GM12878 (cell line): Measurements from ENCODE around the gene PPP3CA. TPM values are rescaled to one million over a fixed set of nuclear protein-coding genes. Genes with fewer than 3 reads are reported as not detected.

ENCODE experiments used
- ATAC-seq: fragments of 200-7000 bp; cut with Tn5 transposase; 3 replicates; pipeline ENCODE4 v1.9.1; 2020; ENCODE audit warnings: mild to moderate bottlenecking, moderate library complexity
- BruUV-seq: library from RNA; stranded (reverse); fragments of 400-500 nt; replicated peaks from 2 replicates; lab custom pipeline; 2021; lab: Mats Ljungman, UMichigan
- CTCF ChIA-PET: fragments of 300-600 bp; sonication (Branson Sonifier 250); formaldehyde crosslinking; extraction: SDS; loops from one replicate; lab custom pipeline; 2021; ENCODE audit warnings: inconsistent platforms; lab: Yijun Ruan, JAX
- POLR2A ChIA-PET: fragments of 350-600 bp; formaldehyde crosslinking; extraction: SDS; loops from one replicate; lab custom pipeline; 2021; ENCODE audit warnings: inconsistent platforms; lab: Charles Lee
- RAD21 ChIA-PET: fragments of 300-600 bp; sonication (Branson Sonifier 250); formaldehyde crosslinking; loops from one replicate; lab custom pipeline; 2023; ENCODE audit warnings: antibody characterized with exemption; ENCODE audit not compliant: unreplicated experiment; lab: Charles Lee
- SMC1A ChIA-PET: fragments of 300-600 bp; sonication (Branson Sonifier 250); formaldehyde crosslinking; loops from one replicate; lab custom pipeline; 2023; ENCODE audit not compliant: unreplicated experiment, uncharacterized antibody; lab: Charles Lee
- DNase-seq: peaks from one replicate; pipeline ENCODE4 v3.0.0-alpha.2; 2011; ENCODE audit warnings: low read depth, low spot score
- FAIRE-seq: peaks from 3 replicates; lab custom pipeline; 2011; peaks lifted over from hg19 to GRCh38; lab: Jason Lieb, UNC
- H2AFZ ChIP-seq: 2 replicates; pipeline ENCODE4 v1.6.0; 2011; ENCODE audit warnings: low read depth, low read length, control low read depth; ENCODE audit not compliant: control insufficient read depth
- H3K27ac ChIP-seq: 2 replicates; pipeline ENCODE4 v1.5.1; 2011; ENCODE audit warnings: control low read depth; ENCODE audit not compliant: control insufficient read depth, insufficient read depth
- H3K27me3 ChIP-seq, 2 experiments: replicated peaks in 1 of 2; 2 replicates each; pipeline versions ENCODE4 v1.6.0 to v1.6.1; 2011; ENCODE audit warnings: low read length in 1 of 2; ENCODE audit not compliant: control insufficient read depth in 2 of 2, insufficient read depth in 2 of 2
- H3K36me3 ChIP-seq, 2 experiments: 2 replicates each; pipeline ENCODE4 v1.5.1; 2011; ENCODE audit warnings: low read length in 1 of 2; ENCODE audit not compliant: control insufficient read depth in 2 of 2, insufficient read depth in 2 of 2
- H3K4me1 ChIP-seq: 2 replicates; pipeline ENCODE4 v1.6.1; 2011; ENCODE audit warnings: mild to moderate bottlenecking, low read length, moderate library complexity, mixed read lengths; ENCODE audit not compliant: control insufficient read depth, insufficient read depth
- H3K4me2 ChIP-seq: 2 replicates; pipeline ENCODE4 v1.6.0; 2011; ENCODE audit warnings: control low read depth; ENCODE audit not compliant: control insufficient read depth, insufficient read depth
- H3K4me3 ChIP-seq: fragments of 200-600 bp; sonication (generic); 2 replicates; pipeline ENCODE4 v1.5.1; 2016
- H3K79me2 ChIP-seq: 2 replicates; pipeline ENCODE4 v1.6.0; 2011; ENCODE audit warnings: low read length; ENCODE audit not compliant: control insufficient read depth, insufficient read depth
- H3K9ac ChIP-seq: 2 replicates; pipeline ENCODE4 v1.8.0; 2011; ENCODE audit warnings: low read length, control low read depth, mixed read lengths; ENCODE audit not compliant: control insufficient read depth, insufficient read depth
- H3K9me3 ChIP-seq: replicated peaks from 3 replicates; pipeline ENCODE4 v1.5.1; 2011; ENCODE audit warnings: mild to moderate bottlenecking, low read length; ENCODE audit not compliant: control insufficient read depth, insufficient read depth
- H4K20me1 ChIP-seq: 2 replicates; pipeline ENCODE4 v1.6.0; 2011; ENCODE audit not compliant: control insufficient read depth, insufficient read depth
- BMI1 ChIP-seq: fragments of 450-650 bp; IDR thresholded peaks from 2 replicates; pipeline ENCODE4 v1.6.1; 2016; ENCODE audit warnings: mild to moderate bottlenecking, moderate library complexity, borderline replicate concordance
- HDAC2 ChIP-seq: fragments of 200-600 bp; sonication (generic); IDR thresholded peaks from 2 replicates; pipeline ENCODE4 v1.6.1; 2017
- IKZF2 ChIP-seq, 2 experiments: fragments of 450-650 bp; IDR thresholded peaks; 2 replicates each; pipeline ENCODE4 v1.6.1; 2017; ENCODE audit warnings: mild to moderate bottlenecking in 2 of 2, moderate library complexity in 2 of 2
- LARP7 ChIP-seq: fragments of 450-650 bp; IDR thresholded peaks from 2 replicates; pipeline ENCODE4 v1.6.1; 2017; ENCODE audit warnings: mild to moderate bottlenecking
- NFYA ChIP-seq: IDR thresholded peaks from 2 replicates; pipeline ENCODE4 v1.6.1; 2011; ENCODE audit warnings: low read depth, mild to moderate bottlenecking, low read length, improper control_type of control experiment, borderline replicate concordance
- RBBP5 ChIP-seq: fragments of 200-600 bp; sonication (generic); conservative IDR thresholded peaks from 2 replicates; pipeline ENCODE4 v1.6.1; 2016
- RELA ChIP-seq: fragments of 450-650 bp; IDR thresholded peaks from 2 replicates; pipeline ENCODE4 v1.8.0; 2014; ENCODE audit warnings: borderline replicate concordance; ENCODE audit not compliant: partially characterized antibody
- SP1 ChIP-seq: IDR thresholded peaks from one replicate; pipeline ENCODE4 v1.6.1; 2011; ENCODE audit warnings: low read depth, low read length
- SREBF2 ChIP-seq: IDR thresholded peaks from 2 replicates; pipeline ENCODE4 v1.6.1; 2012; ENCODE audit warnings: mild to moderate bottlenecking, low read length
- ZSCAN29 ChIP-seq: fragments of 450-650 bp; IDR thresholded peaks from 2 replicates; pipeline ENCODE4 v1.6.1; 2017; ENCODE audit warnings: mild to moderate bottlenecking, moderate library complexity
- in situ Hi-C: fragments of 300-500 bp; cut with MboI; formaldehyde crosslinking; loops from 9 replicates; pipeline ENCODE4 v1.14.3; 2018; ENCODE audit warnings: mixed read lengths
- intact Hi-C: fragments of 100-400 bp; cut with micrococcal nuclease; formaldehyde crosslinking; loops from one replicate; pipeline ENCODE4 v1.14.2; 2022; ENCODE audit not compliant: unreplicated experiment
- polyA plus RNA-seq, 11 experiments: library from polyadenylated mRNA; depleted of rRNA in 4 of 11; unstranded in 6 of 11; stranded (reverse) in 5 of 11; fragments of >200 nt; fragmentation: Nextera tagmentation in 4 of 11; fragmentation: Illumina TruSeq in 1 of 11; extraction: Ambion mirVana in 4 of 11; extraction: Trizol in 1 of 11; gene quantifications; 1 replicate in 1 of 11; 2 replicates in 10 of 11; pipeline versions ENCODE4 v1.2.1 to v1.2.3, GENCODE V29; 2011 to 2016; ENCODE audit warnings: inconsistent platforms in 2 of 11, missing spikeins in 2 of 11, low read depth in 1 of 11
- total RNA-seq, 4 experiments: library from RNA; depleted of rRNA in 3 of 4; stranded (reverse); fragments of >200 nt in 3 of 4; fragmentation: Illumina TruSeq in 1 of 4; extraction: Trizol in 1 of 4; gene quantifications; 2 replicates each; pipeline versions ENCODE4 v1.2.1 to v1.2.3, GENCODE V29; 2013 to 2021

Gene PPP3CA
- total and polyA plus RNA-seq, 10 of the 15 experiments (the other 5 are each of a cell fraction or from before 2014, with no cell fraction given) = 0.33 to 9.0 (median 1.0) TPM

DNA sequence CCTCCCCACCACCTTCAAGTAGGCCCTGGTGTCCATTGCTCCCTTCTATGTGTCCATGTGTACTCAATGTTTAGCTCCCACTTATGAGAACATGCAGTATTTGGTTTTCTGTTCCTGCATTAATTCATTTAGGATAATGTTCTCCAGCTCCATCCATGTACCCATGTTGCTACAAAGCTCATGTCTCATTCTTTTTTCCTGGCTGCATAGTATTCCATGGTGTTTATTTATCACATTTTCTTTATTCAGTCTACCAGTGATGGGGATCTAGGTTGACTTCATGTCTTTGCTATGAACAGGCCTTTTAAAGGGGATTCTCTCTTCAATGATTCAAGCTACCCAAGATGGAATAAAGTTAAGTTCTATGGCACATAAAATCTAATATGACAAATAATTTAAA lies 119.6 kb downstream of the PPP3CA start:
- Histone ChIP-seq H3K79me2 (no peaks in the 10 kb centered on the region), H4K20me1 (no peaks in the 10 kb centered on the region), H3K27me3 (no peaks in the 10 kb centered on the region), H3K9ac (no peak overlapping the region), H3K27ac (no peak overlapping the region), H3K36me3 (no peaks in the 10 kb centered on the region), H2AFZ (no peak overlapping the region), H3K9me3 (no peaks in the 10 kb centered on the region), H3K4me2 (no peak overlapping the region), H3K4me1 (no peaks in the 10 kb centered on the region), H3K4me3 (no peak overlapping the region)
- BruUV-seq = no TSS peak
- ChIA-PET SMC1A (interaction anchor here (0.6 kb wide), 1 partner anchor 866 kb away, joined by 3 read pairs; no protein-coding TSS in a partner anchor), POLR2A (no interaction called here), RAD21 (no interaction called here), CTCF (no interaction called here)
- no peak for DNase-seq
- intact Hi-C loops = no loop called here
- TF ChIP-seq HDAC2 = no peak
- TF ChIP-seq SREBF2 = no peak
- no peak for TF ChIP-seq RELA
- no peak for TF ChIP-seq NFYA
- TF ChIP-seq ZSCAN29 = no peak
- no peak for TF ChIP-seq RBBP5
- TF ChIP-seq SP1 = no peak
- TF ChIP-seq LARP7 = no peak
- no peak for TF ChIP-seq IKZF2 (IDR thresholded peaks at IDR 0.05)
- TF ChIP-seq BMI1 = no peak
- ATAC-seq = no peak
- FAIRE-seq = no peak
- in situ Hi-C loops = no loop called here
